Measurements from ENCODE around the gene PRDM9.

Gene PRDM9

GRCh38 chr5:23571059-23571458, 63.6 kb downstream of the PRDM9 start:
- no peak overlapping the region for H3K4me3 ChIP-seq (replicated peaks; ENCODE audit: insufficient read depth, low read length)
- no peak overlapping the region for H3K27ac ChIP-seq (replicated peaks)
- no peak for TF ChIP-seq REST (IDR thresholded peaks at IDR 0.05; ENCODE audit: insufficient replicate concordance, low read depth)
- H3K27me3 ChIP-seq (ENCODE audit: insufficient read depth, poor library complexity, severe bottlenecking): no peaks in the 10 kb centered on the region
- no peak for DNase-seq (ENCODE audit: low read depth in 1 of 2, low spot score in 1 of 2)

Data from HL-60 (cell line).